NCI-H526 (cell line): Measurements from ENCODE around the gene CALR3.
"Not testable (repeated sequence)": the region's sequence is repeated elsewhere in the genome, so short reads cannot be mapped to it uniquely, and the experiment has no call there.

Experiments
- DNase-seq, 2 experiments: peaks; one replicate each; lab custom pipeline; 2025; lab: John Stamatoyannopoulos, UW

CALR3 gene

GRCh38 chr19:16457195-16457953, 38.6 kb downstream of the CALR3 start:
- peak in 1 of 2 experiments; percentile 59 for DNase-seq

- DNase-seq = no peak
Measured at GRCh38 chr19:16456652-16457194, 39.2 kb downstream of the CALR3 start.

GRCh38 chr19:16455489-16455888, 40.5 kb downstream of the CALR3 start:
- DNase-seq = no peak

GRCh38 chr19:16454351-16454918, 41.5 kb downstream of the CALR3 start:
- DNase-seq = no peak

GRCh38 chr19:16452325-16452724, 43.6 kb downstream of the CALR3 start:
- DNase-seq = no peak

GRCh38 chr19:16449330-16449961, 46.5 kb downstream of the CALR3 start:
- DNase-seq = no peak

GRCh38 chr19:16448872-16449271, 47.1 kb downstream of the CALR3 start:
- DNase-seq = not testable (repeated sequence)

- peak; percentile 26 to 56 for DNase-seq
Measured at GRCh38 chr19:16446724-16447368, 49.1 kb downstream of the CALR3 start.

GRCh38 chr19:16446108-16446723, 49.8 kb downstream of the CALR3 start:
- peak in 1 of 2 experiments; percentile 58 for DNase-seq

GRCh38 chr19:16445238-16446107, 50.5 kb downstream of the CALR3 start:
- DNase-seq = peak; percentile 70 to 83

- DNase-seq = no peak
Measured at GRCh38 chr19:16444269-16444600, 51.7 kb downstream of the CALR3 start.

GRCh38 chr19:16442386-16443276, 53.3 kb downstream of the CALR3 start:
- DNase-seq = peak in 1 of 2 experiments; percentile 25

- DNase-seq = peak in 1 of 2 experiments; percentile 56
Measured at GRCh38 chr19:16441661-16442162, 54.3 kb downstream of the CALR3 start.

- DNase-seq = no peak
Measured at GRCh38 chr19:16436780-16437332, 59.1 kb downstream of the CALR3 start.

GRCh38 chr19:16435999-16436650, 59.8 kb downstream of the CALR3 start:
- no peak for DNase-seq

- DNase-seq = no peak
Measured at GRCh38 chr19:16435238-16435917, 60.6 kb downstream of the CALR3 start.

- DNase-seq = no peak
Measured at GRCh38 chr19:16433986-16434385, 62.0 kb downstream of the CALR3 start.

- no peak for DNase-seq
Measured at GRCh38 chr19:16429759-16430091, 66.2 kb downstream of the CALR3 start.
